Measurements from ENCODE around the gene YJU2.

YJU2 gene

GRCh38 chr19:4288091-4288777, 41.4 kb downstream of the YJU2 start:
- no peak for TF ChIP-seq CTCF (IDR thresholded peaks at IDR 0.05; ENCODE audit: low read depth, low read length)
- in situ Hi-C loops (cut with HindIII; ENCODE audit: low sequenced_read_pairs) = no loop called here
- H3K4me3 ChIP-seq (ENCODE audit: low read depth, low read length) = no peak overlapping the region
- DNase-seq (ENCODE audit: low read depth, low spot score) = no peak

GRCh38 chr19:4291184-4291732, 44.4 kb downstream of the YJU2 start:
- DNase-seq (ENCODE audit: low read depth, low spot score) = no peak
- in situ Hi-C loops (cut with HindIII; ENCODE audit: low sequenced_read_pairs) = no loop called here
- no peak for TF ChIP-seq CTCF (IDR thresholded peaks at IDR 0.05; ENCODE audit: low read depth, low read length)
- no peak overlapping the region for H3K4me3 ChIP-seq (ENCODE audit: low read depth, low read length)

- DNase-seq (ENCODE audit: low read depth, low spot score) = no peak
- in situ Hi-C loops (cut with HindIII; ENCODE audit: low sequenced_read_pairs) = no loop called here
- no peak for TF ChIP-seq CTCF (IDR thresholded peaks at IDR 0.05; ENCODE audit: low read depth, low read length)
- no peak overlapping the region for H3K4me3 ChIP-seq (ENCODE audit: low read depth, low read length)
Measured at GRCh38 chr19:4292515-4292914, 45.6 kb downstream of the YJU2 start.

GRCh38 chr19:4294389-4294788, 47.5 kb downstream of the YJU2 start:
- in situ Hi-C loops (cut with HindIII; ENCODE audit: low sequenced_read_pairs) = no loop called here
- no peak for TF ChIP-seq CTCF (IDR thresholded peaks at IDR 0.05; ENCODE audit: low read depth, low read length)

GRCh38 chr19:4295972-4296771, 49.3 kb downstream of the YJU2 start:
- H3K4me3 ChIP-seq (ENCODE audit: low read depth, low read length) = no peak overlapping the region
- no peak for TF ChIP-seq CTCF (IDR thresholded peaks at IDR 0.05; ENCODE audit: low read depth, low read length)
- in situ Hi-C loops (cut with HindIII; ENCODE audit: low sequenced_read_pairs) = no loop called here
- no peak for DNase-seq (ENCODE audit: low read depth, low spot score)

More at GRCh38 chr19:4294389-4294788, 47.5 kb downstream of the YJU2 start:
- no peak overlapping the region for H3K4me3 ChIP-seq (ENCODE audit: low read depth, low read length)
- DNase-seq (ENCODE audit: low read depth, low spot score) = no peak

GRCh38 chr19:4297901-4298809, 51.3 kb downstream of the YJU2 start:
- DNase-seq (ENCODE audit: low read depth, low spot score) = no peak

More at GRCh38 chr19:4297901-4298809, 51.3 kb downstream of the YJU2 start:
- no peak for TF ChIP-seq CTCF (IDR thresholded peaks at IDR 0.05; ENCODE audit: low read depth, low read length)
- in situ Hi-C loops (cut with HindIII; ENCODE audit: low sequenced_read_pairs) = no loop called here
- no peak overlapping the region for H3K4me3 ChIP-seq (ENCODE audit: low read depth, low read length)

Data from astrocyte of the spinal cord (primary cell).